Eye (tissue), 1 donor: ENCODE data around the gene TMTC4.
"Not testable (repeated sequence)": the region's sequence is repeated elsewhere in the genome, so short reads cannot be mapped to it uniquely, and the experiment has no call there.

ENCODE experiments used
- DNase-seq: peaks from one replicate; pipeline ENCODE4 v3.0.0-alpha.2; 2015

TMTC4 gene

GRCh38 chr13:100580045-100580444 is 94.5 kb downstream of the TMTC4 start:
- no peak for DNase-seq

DNA sequence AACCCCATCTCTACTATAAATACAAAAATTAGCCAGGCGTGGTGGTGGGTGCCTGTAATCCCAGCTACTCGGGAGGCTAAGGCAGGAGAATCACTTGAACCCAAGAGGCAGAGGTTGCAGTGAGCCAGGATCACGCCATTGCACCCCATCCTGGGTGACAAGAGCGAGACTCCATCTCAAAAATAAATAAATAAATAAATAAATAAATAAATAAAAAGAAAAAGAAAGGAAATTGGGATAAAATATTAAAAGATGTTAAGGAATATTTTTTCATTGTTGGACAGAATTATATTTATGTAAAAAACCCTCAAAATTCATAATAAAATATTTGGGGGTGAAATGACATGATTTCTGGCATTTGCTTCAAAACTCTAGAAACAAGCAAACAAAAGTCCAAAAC is 97.4 kb downstream of the TMTC4 start:
- not testable (repeated sequence) for DNase-seq

DNA sequence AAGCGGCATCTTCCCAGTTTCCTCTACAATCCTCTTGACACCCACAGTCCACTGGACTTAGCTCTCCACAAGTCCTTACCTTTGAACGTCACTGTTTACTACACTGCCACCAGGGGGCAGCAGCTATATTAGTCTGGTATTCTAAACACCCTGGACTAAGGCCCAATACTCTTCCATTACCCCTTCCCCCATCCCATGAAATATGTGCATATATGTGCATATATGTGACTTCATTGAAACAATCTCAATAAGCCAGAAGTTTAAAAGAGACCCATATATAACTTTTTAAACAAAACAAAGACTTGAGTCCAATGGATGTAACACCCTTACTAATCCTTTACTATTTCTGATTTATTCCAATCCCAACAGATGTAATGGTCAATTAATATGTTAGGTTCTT is 101.5 kb downstream of the TMTC4 start:
- peak; percentile 66 for DNase-seq

DNA sequence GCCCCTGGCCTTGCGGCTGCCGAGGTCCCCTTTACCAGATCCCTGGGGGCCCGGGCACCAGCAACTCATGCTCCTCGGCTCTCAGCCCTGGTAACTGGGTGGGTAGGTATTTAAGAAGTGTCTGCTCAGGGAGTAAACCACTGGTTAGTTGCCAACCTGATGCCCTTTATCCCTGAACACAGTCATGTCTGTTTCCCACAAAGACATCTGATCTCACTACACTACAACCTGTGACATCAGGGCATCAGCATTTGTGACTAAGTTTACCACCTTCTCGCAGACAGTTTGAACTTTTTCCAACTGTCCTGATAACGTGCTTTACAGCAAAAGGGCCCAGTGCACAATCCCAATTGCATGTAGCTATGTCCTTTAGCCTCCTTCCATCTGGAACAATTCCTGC is 108.1 kb downstream of the TMTC4 start:
- DNase-seq, result no peak

DNA sequence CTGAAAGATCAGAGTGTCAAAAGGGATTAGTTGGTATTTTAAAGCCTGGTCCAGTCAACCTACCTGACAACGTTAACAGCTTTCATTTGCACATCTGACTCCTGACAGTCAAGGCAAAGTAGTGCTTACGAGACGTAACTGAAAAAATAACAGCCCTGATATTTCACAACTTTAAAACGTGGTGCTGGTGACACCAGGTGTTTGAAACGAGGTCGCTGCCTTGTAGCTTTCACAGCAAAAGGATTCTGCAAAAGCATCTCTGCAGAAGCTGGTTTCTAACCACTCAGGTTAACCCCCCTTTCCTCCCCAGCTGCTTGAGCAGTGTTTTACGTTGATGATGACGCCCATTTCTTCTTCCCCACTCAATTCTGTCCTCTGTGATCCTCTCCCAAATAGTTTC is 109.3 kb downstream of the TMTC4 start:
- DNase-seq, result no peak

GRCh38 chr13:100564444-100565223 is 110.0 kb downstream of the TMTC4 start:
- DNase-seq, result no peak

DNA sequence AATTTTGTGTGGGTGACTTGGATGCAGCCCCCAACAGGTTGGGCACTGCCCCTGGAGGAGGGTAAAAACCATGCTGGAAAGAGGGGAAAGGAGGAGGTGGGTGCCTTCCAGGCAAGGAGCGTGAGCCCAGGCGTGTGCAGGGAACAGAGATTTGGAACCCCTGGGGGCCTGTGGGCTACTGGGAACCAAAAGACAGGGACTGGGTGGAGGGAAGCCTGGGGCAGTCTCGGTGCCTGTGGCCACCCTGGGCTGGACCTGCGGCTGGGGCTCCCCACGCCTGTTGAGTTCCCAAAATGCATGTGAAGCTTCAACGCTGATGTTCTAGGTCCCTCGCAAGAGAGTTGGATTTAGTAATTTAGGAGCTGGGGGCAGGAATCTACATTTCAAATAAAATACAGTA is 110.8 kb downstream of the TMTC4 start:
- no peak for DNase-seq

- no peak for DNase-seq
These were observed 112.9 kb downstream of the TMTC4 start for GRCh38 chr13:100561599-100562204.

DNA sequence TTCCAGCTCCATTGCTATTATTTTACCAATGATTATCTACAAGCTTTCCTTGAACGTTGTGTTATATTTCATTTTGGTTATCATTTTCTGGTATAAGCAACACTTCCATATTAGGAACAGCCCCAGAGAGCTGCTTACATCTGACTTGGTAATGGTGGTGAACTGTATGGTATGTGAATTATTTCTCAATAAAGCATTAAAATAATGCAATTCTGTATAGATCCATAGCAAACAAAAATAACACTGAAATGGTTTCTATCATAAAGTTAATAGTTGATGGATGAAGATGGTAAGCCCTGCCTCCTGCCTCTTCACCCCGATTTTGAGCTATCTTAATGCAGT is 113.5 kb downstream of the TMTC4 start:
- no peak for DNase-seq

DNA sequence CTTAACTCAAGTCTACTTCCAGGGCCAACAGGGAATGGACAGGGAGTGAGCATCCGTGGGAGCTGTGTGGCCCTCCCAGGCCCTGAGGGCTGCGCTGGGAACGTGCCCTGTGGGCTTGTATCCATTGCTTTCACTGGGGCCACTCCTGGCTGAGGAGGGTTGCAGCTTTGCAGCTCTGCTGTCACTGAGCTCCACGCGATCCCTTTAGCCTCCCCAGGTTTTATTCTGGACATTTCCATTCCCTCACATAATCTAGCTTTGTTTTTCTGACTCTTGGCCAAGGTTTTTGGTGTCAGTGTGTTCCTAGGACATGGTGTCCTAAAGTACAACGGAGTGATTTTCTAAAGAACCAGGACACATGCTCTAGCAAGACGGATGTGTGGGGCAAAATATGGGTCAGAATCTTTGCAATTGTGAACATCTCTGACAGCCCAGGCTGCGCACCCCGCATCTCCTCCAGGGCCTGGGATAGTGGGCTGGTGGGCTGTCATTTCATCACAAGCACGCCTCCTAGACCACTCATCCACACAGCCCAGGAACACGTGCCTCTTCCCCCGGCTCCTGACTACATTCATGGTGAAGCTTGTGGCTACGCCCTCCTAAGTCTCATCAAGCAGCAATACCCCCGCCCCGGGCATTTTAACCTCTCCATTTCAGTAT is 114.0 kb downstream of the TMTC4 start:
- no peak for DNase-seq

- no peak for DNase-seq
These were observed 114.7 kb downstream of the TMTC4 start for GRCh38 chr13:100559886-100560285.
